Measurements from ENCODE around the gene HK1. TPM values are rescaled to one million over a fixed set of nuclear protein-coding genes. Genes with fewer than 3 reads are reported as not detected.
A peak's percentile ranks its signal among the peaks of the same experiment; 100 is the strongest.
"Not testable (repeated sequence)": the region's sequence is repeated elsewhere in the genome, so short reads cannot be mapped to it uniquely, and the experiment has no call there.

HK1 gene
- polyA plus RNA-seq, 4 donors, result 3.8 to 21.8 (median 9.1) TPM

DNA sequence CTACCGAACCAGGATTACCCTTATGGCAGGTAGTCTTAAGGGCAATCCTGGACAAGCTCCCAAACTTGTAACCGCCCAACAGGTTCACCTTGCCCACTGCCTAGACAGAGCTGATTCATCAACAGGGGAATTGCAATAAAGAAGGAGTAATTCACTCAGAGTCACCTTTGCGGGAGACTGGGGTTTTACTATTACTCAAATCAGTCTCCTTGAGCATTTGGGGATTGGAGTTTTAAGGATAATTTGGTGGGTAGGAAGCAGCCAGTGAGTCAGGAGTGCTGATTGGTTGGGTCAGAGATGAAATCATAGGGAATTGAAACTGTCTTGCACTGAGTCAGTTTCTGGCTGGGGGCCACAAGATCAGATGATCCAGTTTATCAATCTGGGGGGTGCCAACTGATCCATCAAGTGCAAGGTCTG, 25.3 kb downstream of the HK1 start:
- Histone ChIP-seq H3K4me3 (ENCODE audit: low read depth in 1 of 3, low read length in 3 of 3) (no peak overlapping the region), H3K27me3 (ENCODE audit: control insufficient read depth in 3 of 3, insufficient read depth in 3 of 3, low read length in 3 of 3) (no peaks in the 10 kb centered on the region), H3K36me3 (ENCODE audit: control insufficient read depth in 3 of 3, insufficient read depth in 2 of 3, low read depth in 1 of 3, low read length in 3 of 3) (no peaks in the 10 kb centered on the region), H3K27ac (ENCODE audit: low read depth in 1 of 3, low read length in 2 of 3) (no peak overlapping the region), H3K9me3 (ENCODE audit: control insufficient read depth in 2 of 2, insufficient read depth in 1 of 2, low read depth in 1 of 2, low read length in 1 of 2) (no peaks in the 10 kb centered on the region), H3K4me1 (ENCODE audit: control insufficient read depth in 3 of 3, insufficient read depth in 2 of 3, low read depth in 1 of 3, low read length in 2 of 3) (no peaks in the 10 kb centered on the region)
- WGBS, 3 donors, result 86 to 91% (median 91%) methylated on average over 3 of the region's 3 CpGs
- no peak for DNase-seq
- FAIRE-seq, result no peak

DNA sequence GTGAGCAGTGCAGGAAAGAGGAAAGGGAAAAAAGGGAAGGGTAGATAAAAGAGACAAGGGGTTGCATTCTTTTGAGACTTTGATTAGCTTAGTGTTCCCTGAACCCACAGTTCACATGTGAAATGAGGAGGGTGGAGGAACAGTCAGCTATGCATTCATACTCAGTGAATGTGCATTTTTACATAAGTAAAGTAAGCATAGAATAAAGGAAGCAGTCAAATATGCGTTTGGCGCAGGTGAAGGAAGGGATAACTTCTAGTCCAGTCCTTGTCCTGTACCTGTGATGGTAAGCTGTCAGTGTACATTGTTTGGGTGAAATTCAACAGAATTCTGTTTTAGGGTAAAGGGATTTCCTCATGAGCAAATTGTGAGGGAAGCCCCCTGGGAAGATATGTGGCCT, 28.1 kb downstream of the HK1 start:
- H3K4me3 ChIP-seq (ENCODE audit: low read depth in 1 of 3, low read length in 3 of 3), result no peak overlapping the region
- no peaks in the 10 kb centered on the region for H3K36me3 ChIP-seq (ENCODE audit: control insufficient read depth in 3 of 3, insufficient read depth in 2 of 3, low read depth in 1 of 3, low read length in 3 of 3)
- DNase-seq, result no peak
- H3K9me3 ChIP-seq (ENCODE audit: control insufficient read depth in 2 of 2, insufficient read depth in 1 of 2, low read depth in 1 of 2, low read length in 1 of 2), result no peaks in the 10 kb centered on the region
- H3K27me3 ChIP-seq (ENCODE audit: control insufficient read depth in 3 of 3, insufficient read depth in 3 of 3, low read length in 3 of 3), result no peaks in the 10 kb centered on the region
- no peaks in the 10 kb centered on the region for H3K4me1 ChIP-seq (ENCODE audit: control insufficient read depth in 3 of 3, insufficient read depth in 2 of 3, low read depth in 1 of 3, low read length in 2 of 3)
- 80 to 93% (median 92%) methylated on average over 2 of the region's 2 CpGs for WGBS, 3 donors
- H3K27ac ChIP-seq (ENCODE audit: low read depth in 1 of 3, low read length in 2 of 3), result no peak overlapping the region
- FAIRE-seq, result no peak

DNA sequence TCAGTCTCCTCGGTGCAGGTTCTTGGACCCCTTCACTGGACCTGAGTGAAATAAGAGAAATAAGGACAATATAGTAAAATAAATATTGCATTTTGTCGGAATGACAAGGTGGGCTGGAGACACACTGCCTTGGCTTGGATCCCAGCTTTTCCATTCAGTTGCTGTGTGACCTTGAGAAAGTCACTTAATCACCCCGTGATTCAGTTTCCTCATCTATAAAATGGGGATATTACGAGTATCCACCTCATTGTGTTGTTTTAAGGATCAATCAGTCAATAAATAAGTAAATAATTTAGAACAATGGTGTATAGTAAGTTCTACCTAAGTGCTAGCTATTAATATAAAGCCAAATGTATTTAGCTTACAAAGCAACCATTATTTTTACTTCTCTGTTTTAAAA, 29.1 kb downstream of the HK1 start:
- no peak for FAIRE-seq

DNA sequence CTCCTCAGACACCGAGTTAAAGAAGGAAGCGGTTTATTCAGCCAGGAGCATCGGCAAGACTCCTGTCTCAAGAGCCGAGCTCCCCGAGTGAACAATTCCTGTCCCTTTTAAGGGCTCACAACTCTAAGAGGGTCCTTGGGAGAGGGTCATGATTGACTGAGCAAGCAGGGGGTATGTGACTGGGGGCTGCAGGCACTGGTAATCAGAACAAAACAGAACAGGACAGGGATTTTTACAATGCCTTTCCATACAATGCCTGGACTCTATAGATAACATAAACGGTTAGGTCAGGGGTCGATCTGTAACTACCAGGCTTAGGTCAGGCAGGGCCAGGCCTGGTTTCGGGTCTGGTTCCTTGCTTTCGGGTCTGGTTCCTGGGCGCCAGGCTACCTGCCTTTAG, 30.0 kb downstream of the HK1 start:
- H3K27ac ChIP-seq (ENCODE audit: low read depth in 1 of 3, low read length in 2 of 3); H3K36me3 ChIP-seq (ENCODE audit: control insufficient read depth in 3 of 3, insufficient read depth in 2 of 3, low read depth in 1 of 3, low read length in 3 of 3); DNase-seq; FAIRE-seq; H3K9me3 ChIP-seq (ENCODE audit: control insufficient read depth in 2 of 2, insufficient read depth in 1 of 2, low read depth in 1 of 2, low read length in 1 of 2); H3K4me1 ChIP-seq (ENCODE audit: control insufficient read depth in 3 of 3, insufficient read depth in 2 of 3, low read depth in 1 of 3, low read length in 2 of 3); H3K4me3 ChIP-seq (ENCODE audit: low read depth in 1 of 3, low read length in 3 of 3); H3K27me3 ChIP-seq (ENCODE audit: control insufficient read depth in 3 of 3, insufficient read depth in 3 of 3, low read length in 3 of 3): not testable (repeated sequence)
- 87 to 92% (median 87%) methylated on average over 10 of the region's 10 CpGs for WGBS, 3 donors

More for the DNA sequence above, 29.1 kb downstream of the HK1 start:
- no peak for DNase-seq
- peaks cover 0 to under 1% (median 0%) of the 10 kb centered on the region in 3 donors for H3K27me3 ChIP-seq (ENCODE audit: control insufficient read depth in 3 of 3, insufficient read depth in 3 of 3, low read length in 3 of 3)
- no peak overlapping the region for H3K4me3 ChIP-seq (ENCODE audit: low read depth in 1 of 3, low read length in 3 of 3)
- WGBS, 3 donors, result 66 to 87% (median 74%) methylated on average over 4 of the region's 4 CpGs
- no peaks in the 10 kb centered on the region for H3K4me1 ChIP-seq (ENCODE audit: control insufficient read depth in 3 of 3, insufficient read depth in 2 of 3, low read depth in 1 of 3, low read length in 2 of 3)
- H3K36me3 ChIP-seq (ENCODE audit: control insufficient read depth in 3 of 3, insufficient read depth in 2 of 3, low read depth in 1 of 3, low read length in 3 of 3), result no peaks in the 10 kb centered on the region
- no peaks in the 10 kb centered on the region for H3K9me3 ChIP-seq (ENCODE audit: control insufficient read depth in 2 of 2, insufficient read depth in 1 of 2, low read depth in 1 of 2, low read length in 1 of 2)
- no peak overlapping the region for H3K27ac ChIP-seq (ENCODE audit: low read depth in 1 of 3, low read length in 2 of 3)

DNA sequence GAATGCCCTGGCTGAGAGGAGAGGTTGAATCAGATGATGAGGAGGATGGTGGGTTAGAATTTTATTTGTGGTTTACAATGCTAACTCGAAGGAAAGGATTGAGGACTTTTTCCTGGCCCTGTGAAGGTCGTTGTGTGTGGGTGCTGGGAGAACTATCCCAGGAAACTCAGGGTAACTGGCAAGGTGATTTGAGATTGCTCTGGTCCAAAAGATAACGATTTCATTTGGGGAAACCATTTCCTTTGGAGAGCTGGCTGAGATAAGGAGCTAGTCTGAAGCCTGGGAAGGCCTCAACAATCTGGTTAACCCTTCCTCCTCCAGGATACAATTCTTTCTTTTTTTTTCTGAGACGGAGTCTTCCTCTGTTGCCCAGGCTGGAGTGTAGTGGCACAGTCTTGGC, 33.0 kb downstream of the HK1 start:
- H3K27ac ChIP-seq (ENCODE audit: low read depth in 1 of 3, low read length in 2 of 3), result no peak overlapping the region
- no peaks in the 10 kb centered on the region for H3K9me3 ChIP-seq (ENCODE audit: control insufficient read depth in 2 of 2, insufficient read depth in 1 of 2, low read depth in 1 of 2, low read length in 1 of 2)
- FAIRE-seq (no peak), DNase-seq (no peak)
- H3K27me3 ChIP-seq (ENCODE audit: control insufficient read depth in 3 of 3, insufficient read depth in 3 of 3, low read length in 3 of 3), result peaks cover 0 to 8% (median 0%) of the 10 kb centered on the region in 3 donors
- H3K4me1 ChIP-seq (ENCODE audit: control insufficient read depth in 3 of 3, insufficient read depth in 2 of 3, low read depth in 1 of 3, low read length in 2 of 3), result peaks cover 0 to 9% (median 0%) of the 10 kb centered on the region in 3 donors
- 20 to 39% (median 30%) methylated on average over 3 to 4 of the region's 4 CpGs for WGBS, 3 donors
- H3K36me3 ChIP-seq (ENCODE audit: control insufficient read depth in 3 of 3, insufficient read depth in 2 of 3, low read depth in 1 of 3, low read length in 3 of 3), result no peaks in the 10 kb centered on the region
- H3K4me3 ChIP-seq (ENCODE audit: low read depth in 1 of 3, low read length in 3 of 3), result no peak overlapping the region

DNA sequence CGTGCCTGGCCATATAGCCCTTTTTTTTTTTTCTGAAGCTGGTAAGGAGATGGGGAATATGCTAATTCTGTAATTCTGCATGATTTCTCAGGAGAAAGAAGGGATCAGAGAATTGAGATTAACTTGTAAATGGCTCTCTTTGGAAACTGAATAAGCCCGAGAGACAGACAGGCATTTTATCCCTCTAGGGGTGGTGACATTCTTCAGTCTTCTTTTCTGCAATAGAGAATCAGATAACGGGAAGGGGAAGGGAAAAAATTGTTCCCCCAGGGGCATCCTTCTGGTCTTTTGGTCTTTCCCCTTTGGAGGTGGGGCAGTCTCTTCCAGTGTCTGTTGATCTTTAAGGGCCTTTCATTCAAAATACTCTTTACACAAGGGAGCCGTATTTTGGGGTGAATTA, 34.2 kb downstream of the HK1 start:
- Histone ChIP-seq H3K4me3 (ENCODE audit: low read depth in 1 of 3, low read length in 3 of 3) (no peak overlapping the region), H3K27me3 (ENCODE audit: control insufficient read depth in 3 of 3, insufficient read depth in 3 of 3, low read length in 3 of 3) (peaks cover 0 to 8% (median 0%) of the 10 kb centered on the region in 3 donors), H3K9me3 (ENCODE audit: control insufficient read depth in 2 of 2, insufficient read depth in 1 of 2, low read depth in 1 of 2, low read length in 1 of 2) (no peaks in the 10 kb centered on the region), H3K4me1 (ENCODE audit: control insufficient read depth in 3 of 3, insufficient read depth in 2 of 3, low read depth in 1 of 3, low read length in 2 of 3) (peaks cover 0 to 16% (median 0%) of the 10 kb centered on the region in 3 donors), H3K36me3 (ENCODE audit: control insufficient read depth in 3 of 3, insufficient read depth in 2 of 3, low read depth in 1 of 3, low read length in 3 of 3) (no peaks in the 10 kb centered on the region), H3K27ac (ENCODE audit: low read depth in 1 of 3, low read length in 2 of 3) (no peak overlapping the region)
- DNase-seq (no peak), FAIRE-seq (no peak)
- WGBS, 3 donors, result 79 to 81% (median 80%) methylated on average over 4 of the region's 4 CpGs

DNA sequence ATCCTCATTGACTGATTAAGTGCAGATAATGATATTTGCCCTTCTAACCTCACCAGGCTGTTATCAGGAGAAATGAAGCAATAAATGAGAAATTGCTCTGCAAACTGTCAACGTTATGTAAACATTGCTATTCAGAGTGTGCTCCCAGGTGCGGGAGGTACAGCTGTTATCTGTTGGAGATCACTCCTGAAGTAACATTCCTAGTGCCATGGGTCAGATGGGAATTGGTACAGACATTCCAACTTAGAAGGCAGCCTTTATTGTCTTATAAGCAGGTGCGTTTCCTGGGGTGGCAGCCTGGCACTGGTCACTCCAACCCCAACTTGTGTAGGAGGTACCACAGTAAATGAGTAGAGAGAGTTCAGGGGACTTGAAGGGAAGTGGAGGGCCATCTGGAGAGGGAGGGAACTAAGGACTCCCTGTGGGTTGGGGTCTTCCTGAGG, 36.8 kb downstream of the HK1 start:
- H3K4me1 ChIP-seq (ENCODE audit: control insufficient read depth in 3 of 3, insufficient read depth in 2 of 3, low read depth in 1 of 3, low read length in 2 of 3), result peaks cover 0 to 32% (median 0%) of the 10 kb centered on the region in 3 donors
- no peak for FAIRE-seq
- no peak overlapping the region for H3K27ac ChIP-seq (ENCODE audit: low read depth in 1 of 3, low read length in 2 of 3)
- H3K27me3 ChIP-seq (ENCODE audit: control insufficient read depth in 3 of 3, insufficient read depth in 3 of 3, low read length in 3 of 3), result peaks cover 0 to 12% (median 0%) of the 10 kb centered on the region in 3 donors
- DNase-seq, result peak; percentile 47 to 60
- no peaks in the 10 kb centered on the region for H3K9me3 ChIP-seq (ENCODE audit: control insufficient read depth in 2 of 2, insufficient read depth in 1 of 2, low read depth in 1 of 2, low read length in 1 of 2)
- WGBS, 3 donors, result 11 to 58% (median 37%) methylated on average over 3 of the region's 3 CpGs
- no peak overlapping the region for H3K4me3 ChIP-seq (ENCODE audit: low read depth in 1 of 3, low read length in 3 of 3)
- no peaks in the 10 kb centered on the region for H3K36me3 ChIP-seq (ENCODE audit: control insufficient read depth in 3 of 3, insufficient read depth in 2 of 3, low read depth in 1 of 3, low read length in 3 of 3)

DNA sequence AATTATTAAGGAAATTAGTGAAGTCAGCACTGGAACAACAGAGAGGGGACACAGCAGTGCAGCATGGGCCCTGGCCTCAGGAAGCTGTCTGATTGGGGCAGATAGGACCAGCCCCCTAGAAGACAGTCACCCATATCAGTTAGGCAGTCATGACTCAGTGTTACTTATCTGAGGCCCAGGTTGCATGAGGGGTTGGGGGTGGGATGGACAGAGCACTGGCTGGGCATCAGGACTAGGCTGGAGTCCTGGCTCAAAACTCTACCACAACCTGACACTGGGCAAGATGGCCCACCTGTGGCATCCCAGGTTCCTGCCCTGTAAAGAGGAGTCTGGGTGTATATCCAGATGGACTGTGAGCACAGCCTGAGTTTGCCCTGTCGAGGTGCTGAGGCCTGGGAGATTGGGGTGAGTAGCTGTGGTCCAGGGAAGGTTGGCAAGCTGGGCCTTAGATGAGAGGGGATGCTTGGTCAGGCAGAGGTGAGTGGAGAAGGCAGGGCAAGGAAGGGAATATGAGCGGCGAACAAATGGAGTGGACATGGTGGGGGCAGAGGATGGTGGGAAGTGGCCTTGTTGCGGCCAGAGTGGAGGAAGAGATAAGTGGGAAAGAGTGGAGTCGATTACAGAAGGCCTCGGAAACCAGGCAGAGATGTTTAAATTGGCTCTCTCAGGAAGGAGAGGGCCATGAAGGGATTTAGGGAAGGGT, 37.5 kb downstream of the HK1 start:
- DNase-seq (no peak), FAIRE-seq (no peak)
- Histone ChIP-seq H3K9me3 (ENCODE audit: control insufficient read depth in 2 of 2, insufficient read depth in 1 of 2, low read depth in 1 of 2, low read length in 1 of 2) (no peaks in the 10 kb centered on the region), H3K27ac (ENCODE audit: low read depth in 1 of 3, low read length in 2 of 3) (no peak overlapping the region), H3K4me3 (ENCODE audit: low read depth in 1 of 3, low read length in 3 of 3) (no peak overlapping the region), H3K4me1 (ENCODE audit: control insufficient read depth in 3 of 3, insufficient read depth in 2 of 3, low read depth in 1 of 3, low read length in 2 of 3) (peaks cover 0 to 33% (median 0%) of the 10 kb centered on the region in 3 donors), H3K27me3 (ENCODE audit: control insufficient read depth in 3 of 3, insufficient read depth in 3 of 3, low read length in 3 of 3) (peaks cover 0 to 13% (median 0%) of the 10 kb centered on the region in 3 donors), H3K36me3 (ENCODE audit: control insufficient read depth in 3 of 3, insufficient read depth in 2 of 3, low read depth in 1 of 3, low read length in 3 of 3) (peaks cover 0 to 5% (median 0%) of the 10 kb centered on the region in 3 donors)
- 86 to 95% (median 94%) methylated on average over 6 of the region's 6 CpGs for WGBS, 3 donors

All from small intestine (tissue), 7 donors.